Effector memory CD8-positive, alpha-beta T cell (primary cell): ENCODE results near the gene C22orf15.

Source experiments
- ATAC-seq: fragments of 150-1000 bp; cut with Tn5 transposase; replicated peaks from 2 replicates; pipeline ENCODE4 v1.10.0; 2021; ENCODE audit warnings: mild to moderate bottlenecking, moderate library complexity
- DNase-seq, 3 experiments: peaks; one replicate each; pipeline ENCODE4 v3.0.0; 2021
- H3K27ac Mint-ChIP-seq, 2 donors: one replicate each; pipeline ENCODE4 v1.8.0; 2022; ENCODE audit warnings: mild to moderate bottlenecking in 2 of 2, mixed read lengths in 2 of 2, moderate library complexity in 2 of 2
- H3K27me3 Mint-ChIP-seq, 2 donors: one replicate each; pipeline ENCODE4 v1.8.0; 2022; ENCODE audit warnings: mixed read lengths in 2 of 2
- H3K36me3 Mint-ChIP-seq: one replicate; pipeline ENCODE4 v1.8.0; 2022; ENCODE audit warnings: mild to moderate bottlenecking, moderate library complexity, mixed read lengths; ENCODE audit not compliant: insufficient read depth
- H3K4me1 Mint-ChIP-seq, 2 donors: one replicate each; pipeline ENCODE4 v1.8.0; 2022; ENCODE audit warnings: low read depth in 2 of 2, mixed read lengths in 2 of 2
- H3K4me3 Mint-ChIP-seq, 2 donors: one replicate each; pipeline ENCODE4 v1.8.0; 2022; ENCODE audit warnings: mild to moderate bottlenecking in 2 of 2, mixed read lengths in 2 of 2, moderate library complexity in 2 of 2
- H3K9me3 Mint-ChIP-seq, 2 donors: one replicate each; pipeline ENCODE4 v1.8.0; 2022; ENCODE audit warnings: mixed read lengths in 2 of 2

The C22orf15 gene

GRCh38 chr22:23742505-23743264, 20.1 kb upstream of the C22orf15 start:
- DNase-seq (no peak), ATAC-seq (no peak)
- no peak overlapping the region for H3K27ac Mint-ChIP-seq
- H3K4me3 Mint-ChIP-seq, result no peak overlapping the region
- H3K9me3 Mint-ChIP-seq, result no peaks in the 10 kb centered on the region
- no peaks in the 10 kb centered on the region for H3K27me3 Mint-ChIP-seq
- peaks cover 0 to 3% of the 10 kb centered on the region in 2 donors for H3K4me1 Mint-ChIP-seq
- H3K36me3 Mint-ChIP-seq, result peaks cover 19% of the 10 kb centered on the region

DNA sequence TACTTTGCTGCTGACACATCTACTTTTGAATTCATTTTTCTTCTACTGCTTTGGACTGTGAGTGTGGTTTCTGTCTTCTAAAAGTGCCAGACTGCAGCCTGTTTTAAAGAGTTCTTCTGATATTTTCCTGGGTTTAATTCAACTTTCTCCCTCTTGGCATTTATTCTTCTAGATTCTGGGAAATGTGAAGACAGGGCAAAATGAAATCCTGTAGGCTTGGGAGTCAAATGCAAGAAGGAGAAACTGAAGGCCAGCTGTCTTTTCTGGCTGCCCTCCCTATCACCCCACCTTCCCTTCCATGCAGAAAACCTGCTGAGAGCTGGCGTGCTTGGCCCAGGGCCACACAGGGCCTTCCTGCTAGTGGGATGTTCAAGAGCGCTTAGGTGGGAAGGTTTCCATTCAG, 19.5 kb upstream of the C22orf15 start:
- Mint-ChIP-seq H3K4me1 (peaks cover 0 to 3% of the 10 kb centered on the region in 2 donors), H3K36me3 (peaks cover 19% of the 10 kb centered on the region), H3K27me3 (no peaks in the 10 kb centered on the region), H3K9me3 (no peaks in the 10 kb centered on the region), H3K4me3 (no peak overlapping the region), H3K27ac (no peak overlapping the region)
- ATAC-seq (no peak), DNase-seq (no peak)

GRCh38 chr22:23744001-23744400, 18.8 kb upstream of the C22orf15 start:
- DNase-seq (no peak), ATAC-seq (no peak)
- Mint-ChIP-seq H3K4me1 (peaks cover 0 to 3% of the 10 kb centered on the region in 2 donors), H3K4me3 (no peak overlapping the region), H3K27me3 (no peaks in the 10 kb centered on the region), H3K27ac (no peak overlapping the region), H3K9me3 (no peaks in the 10 kb centered on the region), H3K36me3 (peaks cover 19% of the 10 kb centered on the region)

- H3K4me1 Mint-ChIP-seq, result peaks cover under 1 to 3% of the 10 kb centered on the region in 2 donors
- no peak overlapping the region for H3K4me3 Mint-ChIP-seq
- DNase-seq, result no peak
- no peaks in the 10 kb centered on the region for H3K27me3 Mint-ChIP-seq
- H3K27ac Mint-ChIP-seq, result peak overlapping the region in 1 of 2 donors; percentile 60
- no peak for ATAC-seq
- H3K36me3 Mint-ChIP-seq, result peaks cover 19% of the 10 kb centered on the region
- no peaks in the 10 kb centered on the region for H3K9me3 Mint-ChIP-seq
These were observed 18.3 kb upstream of the C22orf15 start for GRCh38 chr22:23744485-23744884.

DNA sequence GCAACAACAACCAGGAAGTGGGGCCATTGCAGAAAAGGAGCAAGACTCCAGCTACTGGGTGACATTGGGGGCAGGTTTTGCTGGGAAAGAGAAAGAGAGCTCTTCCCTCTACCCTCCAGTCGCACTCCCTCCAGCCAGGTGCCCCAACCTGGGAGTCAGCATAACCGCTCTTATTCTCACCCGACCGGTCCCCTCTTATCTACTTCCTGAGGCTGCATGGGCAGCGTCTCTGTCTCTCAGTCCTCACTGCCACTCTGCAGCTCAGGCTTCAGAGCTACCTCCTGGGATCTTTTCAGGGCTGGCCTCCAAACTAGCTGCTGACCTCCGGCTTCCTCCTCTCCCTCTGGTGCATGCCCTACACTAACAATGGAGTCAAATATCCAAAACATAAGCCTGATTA, 17.0 kb upstream of the C22orf15 start:
- peaks cover 22% of the 10 kb centered on the region for H3K36me3 Mint-ChIP-seq
- H3K9me3 Mint-ChIP-seq, result no peaks in the 10 kb centered on the region
- peaks cover 13% of the 10 kb centered on the region in 2 donors for H3K4me1 Mint-ChIP-seq
- no peaks in the 10 kb centered on the region for H3K27me3 Mint-ChIP-seq
- no peak overlapping the region for H3K4me3 Mint-ChIP-seq
- ATAC-seq (no peak), DNase-seq (no peak)
- H3K27ac Mint-ChIP-seq, result peak overlapping the region in 1 of 2 donors; percentile 25

- H3K4me1 Mint-ChIP-seq, result peaks cover 16 to 17% of the 10 kb centered on the region in 2 donors
- peaks cover 14% of the 10 kb centered on the region for H3K36me3 Mint-ChIP-seq
- no peaks in the 10 kb centered on the region for H3K9me3 Mint-ChIP-seq
- H3K27ac Mint-ChIP-seq, result no peak overlapping the region
- ATAC-seq, result no peak
- H3K27me3 Mint-ChIP-seq, result no peaks in the 10 kb centered on the region
- H3K4me3 Mint-ChIP-seq, result peak overlapping the region; percentile 86 to 87
- DNase-seq, result no peak
These were observed 12.9 kb upstream of the C22orf15 start for GRCh38 chr22:23749841-23750301.

GRCh38 chr22:23750367-23750713, 12.4 kb upstream of the C22orf15 start:
- Mint-ChIP-seq H3K36me3 (peaks cover 11% of the 10 kb centered on the region), H3K27ac (peak overlapping the region; percentile 65 to 83), H3K9me3 (no peaks in the 10 kb centered on the region), H3K4me3 (peak overlapping the region; percentile 86 to 87), H3K27me3 (no peaks in the 10 kb centered on the region), H3K4me1 (peaks cover 14 to 17% of the 10 kb centered on the region in 2 donors)
- ATAC-seq (no peak), DNase-seq (no peak)

- DNase-seq (peak; percentile 81 to 83 (median 83)), ATAC-seq (peak; percentile 99)
- Mint-ChIP-seq H3K4me1 (peaks cover 13 to 17% of the 10 kb centered on the region in 2 donors), H3K27me3 (no peaks in the 10 kb centered on the region), H3K4me3 (peak within 1 kb of the TSS; percentile 86 to 87), H3K27ac (peak within 1 kb of the TSS; percentile 77 to 83), H3K9me3 (no peaks in the 10 kb centered on the region), H3K36me3 (peaks cover 11% of the 10 kb centered on the region)
These were observed 11.9 kb upstream of the C22orf15 start, which contains the start of gene ZNF70 for GRCh38 chr22:23750714-23751440. Gene ZNF70 (minus strand): TSS chr22:23751112. CDS start chr22:23745140, 5,972 bp downstream.

DNA sequence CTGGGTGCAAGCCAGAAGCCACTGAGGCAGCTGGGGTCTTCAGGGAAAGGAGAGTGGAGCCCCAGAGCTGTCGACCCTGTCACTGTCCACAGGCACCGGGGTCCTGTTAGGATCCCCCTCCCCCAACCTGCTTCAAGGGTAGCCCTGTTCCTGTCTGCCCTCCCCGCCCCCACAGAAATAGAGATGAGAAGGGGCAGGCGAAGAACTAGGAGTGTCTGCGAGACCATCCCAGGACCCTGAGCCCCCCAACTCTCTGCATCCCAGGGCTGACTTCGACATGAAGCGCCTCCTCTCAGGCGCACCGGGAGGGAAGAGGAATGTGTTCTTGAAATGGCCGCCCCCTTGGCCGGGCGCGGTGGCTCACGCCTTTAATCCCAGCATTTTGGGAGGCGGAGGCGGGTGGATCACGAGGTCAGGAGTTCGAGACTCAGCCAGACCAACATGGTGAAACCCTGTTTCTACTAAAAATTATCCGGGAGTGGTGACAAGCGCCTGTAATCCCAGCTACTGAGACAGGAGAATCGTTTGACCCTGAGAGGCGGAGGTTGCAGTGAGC, 11.3 kb upstream of the C22orf15 start:
- peak overlapping the region; percentile 77 to 83 for H3K27ac Mint-ChIP-seq
- H3K9me3 Mint-ChIP-seq, result no peaks in the 10 kb centered on the region
- H3K36me3 Mint-ChIP-seq, result peaks cover 11% of the 10 kb centered on the region
- H3K4me1 Mint-ChIP-seq, result peaks cover 13 to 17% of the 10 kb centered on the region in 2 donors
- H3K4me3 Mint-ChIP-seq, result peak overlapping the region; percentile 86 to 87
- no peak for DNase-seq
- no peaks in the 10 kb centered on the region for H3K27me3 Mint-ChIP-seq
- peak; percentile 1 for ATAC-seq

GRCh38 chr22:23752090-23752691, 10.6 kb upstream of the C22orf15 start:
- DNase-seq (no peak), ATAC-seq (no peak)
- H3K36me3 Mint-ChIP-seq, result peaks cover 11% of the 10 kb centered on the region
- H3K27me3 Mint-ChIP-seq, result no peaks in the 10 kb centered on the region
- H3K4me1 Mint-ChIP-seq, result peaks cover 13 to 17% of the 10 kb centered on the region in 2 donors
- no peaks in the 10 kb centered on the region for H3K9me3 Mint-ChIP-seq
- H3K4me3 Mint-ChIP-seq, result peak overlapping the region; percentile 86 to 87
- peak overlapping the region in 1 of 2 donors; percentile 77 for H3K27ac Mint-ChIP-seq

- Mint-ChIP-seq H3K27ac (no peak overlapping the region), H3K27me3 (no peaks in the 10 kb centered on the region), H3K4me3 (peak overlapping the region; percentile 86 to 87), H3K9me3 (no peaks in the 10 kb centered on the region), H3K36me3 (peaks cover 11% of the 10 kb centered on the region), H3K4me1 (peaks cover 13 to 17% of the 10 kb centered on the region in 2 donors)
- no peak for ATAC-seq
- no peak for DNase-seq
These were observed 10.0 kb upstream of the C22orf15 start for GRCh38 chr22:23752750-23753149.

DNA sequence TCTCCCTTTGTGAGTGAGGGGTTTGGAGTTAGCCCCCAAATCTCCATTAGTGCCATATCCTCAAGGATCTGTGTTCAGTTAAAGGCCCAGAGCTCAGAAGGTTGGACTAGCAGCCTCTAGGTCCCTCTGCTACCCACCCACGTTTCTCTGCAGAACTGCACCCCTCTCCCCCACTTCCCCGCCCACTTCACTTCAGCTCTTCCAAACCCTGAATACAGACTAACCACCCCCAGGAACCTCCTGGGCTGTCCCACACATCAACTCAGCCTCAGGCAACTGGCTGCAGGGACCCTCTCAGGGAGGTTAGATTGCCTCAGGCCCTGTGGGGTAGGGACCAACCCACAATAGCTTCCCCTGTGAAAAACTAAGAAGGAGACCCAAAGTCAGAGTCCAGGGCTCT, 9.4 kb upstream of the C22orf15 start:
- peaks cover 11% of the 10 kb centered on the region for H3K36me3 Mint-ChIP-seq
- H3K4me3 Mint-ChIP-seq, result peak overlapping the region in 1 of 2 donors; percentile 63
- H3K9me3 Mint-ChIP-seq, result no peaks in the 10 kb centered on the region
- DNase-seq, result no peak
- H3K27ac Mint-ChIP-seq, result no peak overlapping the region
- H3K27me3 Mint-ChIP-seq, result no peaks in the 10 kb centered on the region
- no peak for ATAC-seq
- peaks cover 13 to 17% of the 10 kb centered on the region in 2 donors for H3K4me1 Mint-ChIP-seq

DNA sequence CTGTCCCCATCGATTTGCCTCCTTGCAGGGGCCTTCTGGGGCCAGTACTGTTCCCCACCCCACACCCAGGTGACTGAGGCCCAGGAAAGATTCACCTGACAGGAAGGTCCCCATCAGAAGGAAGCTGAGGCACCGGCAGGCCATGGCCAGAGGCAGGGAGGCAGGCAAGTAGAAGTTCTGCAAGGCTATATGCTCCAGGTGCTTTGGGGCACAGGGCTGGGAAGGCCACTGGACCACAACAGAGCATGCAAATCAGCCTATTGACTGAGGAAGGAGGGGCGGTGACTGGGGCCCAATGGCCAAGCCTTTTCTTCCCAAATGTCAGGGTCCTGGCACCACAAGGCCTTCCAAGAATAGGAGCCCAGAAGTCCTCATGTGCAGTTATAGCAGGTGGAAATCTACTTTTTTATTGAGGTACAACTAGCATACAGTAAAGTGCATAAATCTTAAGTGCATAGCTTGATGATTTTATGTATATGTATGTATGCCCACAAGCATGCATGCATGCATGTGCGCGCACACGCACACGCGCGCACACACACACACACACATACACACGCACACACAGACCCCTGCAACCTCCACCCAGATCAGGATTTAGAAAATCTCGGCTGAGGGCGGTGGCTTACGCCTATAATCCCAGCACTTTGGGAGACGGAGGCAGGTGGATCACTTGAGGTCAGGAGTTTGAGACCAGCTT, 8.4 kb upstream of the C22orf15 start, which contains the start of gene VPREB3:
Gene VPREB3, minus strand, starts transcription at position 206 of the 700 bp plus-strand sequence. Its CDS starts 62 bp downstream, at position 144.
- ATAC-seq (no peak), DNase-seq (no peak)
- Mint-ChIP-seq H3K36me3 (peaks cover 11% of the 10 kb centered on the region), H3K27me3 (no peaks in the 10 kb centered on the region), H3K9me3 (no peaks in the 10 kb centered on the region), H3K4me3 (peak within 1 kb of the TSS in 1 of 2 donors; percentile 63), H3K4me1 (peaks cover 13 to 17% of the 10 kb centered on the region in 2 donors), H3K27ac (no peak within 1 kb of the TSS)
